GM21528 (cell line): ENCODE data around the gene SLC35F5.
A peak's percentile ranks its signal among the peaks of the same experiment; 100 is the strongest.
"Not testable (repeated sequence)": the region's sequence is repeated elsewhere in the genome, so short reads cannot be mapped to it uniquely, and the experiment has no call there.

Source experiments
- ATAC-seq: cut with Tn5 transposase; IDR thresholded peaks from one replicate; pipeline ENCODE4 v1.9.1; 2021; ENCODE audit warnings: mild to moderate bottlenecking, moderate library complexity; ENCODE audit not compliant: unreplicated experiment, low FRiP score

SLC35F5 gene

DNA sequence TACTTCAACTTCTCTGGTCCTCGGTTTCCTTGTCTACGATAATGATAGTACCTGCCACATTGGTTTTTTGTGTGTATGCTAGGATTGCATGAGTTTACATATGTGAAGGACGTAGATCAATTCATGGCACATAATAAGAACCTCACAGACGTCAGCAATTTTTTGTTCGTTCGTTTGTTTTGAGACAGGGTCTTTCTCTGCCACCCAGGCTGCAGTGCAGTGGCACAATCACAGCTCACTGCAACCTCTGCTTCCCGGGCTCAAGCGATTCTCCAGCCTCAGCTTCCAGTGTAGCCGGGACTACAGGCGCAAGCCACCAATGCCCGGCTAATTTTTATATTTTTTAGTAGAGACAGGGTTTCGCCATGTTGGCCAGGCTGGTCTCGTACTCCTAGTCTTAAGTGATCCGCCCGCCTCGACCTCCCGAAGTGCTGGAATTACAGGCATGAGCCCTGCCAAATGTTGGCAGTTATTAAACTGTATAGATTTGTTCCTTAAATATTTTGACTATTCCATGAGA, 756 bp upstream of the SLC35F5 start:
- ATAC-seq, result no peak

DNA sequence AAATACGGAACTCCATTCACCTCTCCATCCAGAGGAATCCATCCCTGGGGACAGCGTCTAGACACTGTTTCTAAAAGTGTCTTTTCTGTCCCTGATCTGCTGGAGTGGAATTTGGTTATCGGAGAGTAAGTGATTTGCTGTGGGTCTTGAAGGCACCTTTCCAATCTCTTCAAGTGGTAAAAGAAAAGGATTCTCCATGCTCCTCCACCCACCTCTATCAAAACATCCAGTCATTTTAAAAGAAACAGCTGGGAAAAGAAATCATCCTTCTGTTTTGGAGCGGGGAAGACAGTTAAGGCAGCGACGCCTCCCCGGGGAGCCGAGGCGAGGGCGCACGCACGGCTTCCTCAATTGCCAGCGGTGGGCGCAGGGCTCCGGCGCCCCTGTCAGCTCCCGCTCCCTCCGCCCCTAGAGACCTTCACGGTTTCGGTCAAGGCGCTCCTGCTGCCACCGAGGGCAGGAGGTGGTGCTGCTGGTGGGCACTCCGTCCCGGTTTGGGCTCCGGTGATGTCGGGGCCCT, 547 bp downstream of the SLC35F5 start:
- peak; percentile 54 for ATAC-seq

DNA sequence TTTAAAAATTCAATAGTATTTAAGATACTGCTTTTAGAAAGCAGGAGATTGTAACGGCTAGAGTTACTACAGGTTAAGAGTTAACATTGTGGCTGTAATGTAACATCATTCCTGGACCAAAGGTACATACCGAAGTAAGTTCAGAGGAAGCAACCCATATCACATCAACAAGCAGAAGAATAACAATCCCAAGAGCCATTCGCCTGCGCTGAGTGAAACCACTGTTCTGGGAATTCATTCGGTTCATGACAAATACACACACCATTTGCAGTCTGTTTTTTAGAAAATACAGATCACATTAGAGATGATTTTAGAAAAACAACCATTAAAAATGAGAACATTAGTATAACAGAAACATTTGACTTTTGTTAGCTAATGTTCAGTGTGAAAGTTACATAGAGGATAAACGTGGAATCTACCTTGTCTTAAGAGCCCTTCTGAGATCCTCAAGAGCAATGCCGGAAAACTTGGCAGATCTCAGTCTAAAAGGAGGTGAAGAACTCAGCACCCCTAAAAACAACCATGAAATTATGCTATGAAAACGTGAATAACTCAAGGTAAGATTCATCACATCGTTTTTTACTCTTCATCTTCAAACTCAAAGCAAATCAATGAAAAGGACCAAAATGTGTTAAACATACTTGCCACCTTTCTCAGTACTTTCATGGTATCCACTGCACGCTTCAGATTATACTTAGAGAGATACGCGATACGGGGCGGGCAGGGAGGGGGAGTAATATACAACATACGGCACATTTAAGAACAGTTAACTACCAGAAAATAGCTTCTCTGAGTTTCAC, 1.2 kb downstream of the SLC35F5 start:
- no peak for ATAC-seq

DNA sequence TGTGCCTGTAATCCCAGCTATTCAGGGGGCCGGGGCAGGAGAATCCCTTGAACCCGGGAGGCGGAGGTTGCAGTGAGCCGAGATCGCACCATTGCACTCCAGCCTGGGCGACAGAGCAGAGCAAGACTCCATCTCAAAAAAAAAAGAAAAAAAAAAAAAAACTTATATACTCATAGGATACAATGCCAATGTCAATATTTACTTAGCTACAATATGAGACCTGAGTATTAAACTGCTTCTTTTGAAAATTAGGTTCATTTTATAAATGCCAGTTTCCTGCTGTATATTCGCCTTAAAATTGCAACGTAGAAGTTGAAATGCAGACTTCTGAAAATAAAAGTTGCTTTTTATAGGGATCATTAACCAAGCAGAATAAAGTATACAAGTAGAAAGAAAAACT, 2.3 kb downstream of the SLC35F5 start:
- ATAC-seq, result no peak

DNA sequence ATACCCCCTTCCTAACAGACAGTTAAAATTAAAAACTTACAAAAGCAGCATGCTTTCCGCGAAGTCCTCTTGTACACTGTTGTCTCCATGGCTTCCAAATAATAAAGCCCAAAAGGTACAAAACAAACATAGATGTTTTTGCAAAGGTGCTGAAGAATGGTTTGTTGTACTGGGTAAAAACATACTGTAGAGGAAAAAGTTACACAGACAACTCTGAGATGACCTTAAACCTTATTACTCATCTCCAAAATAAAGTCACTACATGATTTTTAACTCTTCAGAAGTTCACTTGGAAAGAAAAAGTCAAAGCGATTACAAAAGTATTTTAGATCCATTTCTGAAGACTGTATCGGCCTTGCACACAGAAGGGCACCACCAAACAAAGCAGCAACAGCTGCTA, 6.1 kb downstream of the SLC35F5 start:
- no peak for ATAC-seq

DNA sequence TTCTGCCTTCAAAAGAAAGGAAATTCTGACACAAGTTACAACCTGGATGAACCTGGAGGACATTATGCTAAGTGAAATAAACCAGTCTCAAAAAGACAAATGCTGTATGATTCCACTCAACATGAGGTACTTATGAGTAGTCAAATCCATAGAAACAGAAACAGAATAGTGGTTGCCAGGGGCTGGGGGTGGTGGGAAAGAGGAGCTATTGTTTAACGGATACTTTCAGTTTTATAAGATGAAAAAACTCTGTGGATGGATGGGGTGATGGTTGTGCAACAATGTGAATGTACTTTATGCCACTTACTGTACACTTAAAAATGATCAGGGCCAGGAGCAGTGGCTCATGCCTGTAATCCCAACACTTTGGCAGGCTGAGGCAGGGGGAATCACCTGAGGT, 15.4 kb downstream of the SLC35F5 start:
- ATAC-seq, result no peak

DNA sequence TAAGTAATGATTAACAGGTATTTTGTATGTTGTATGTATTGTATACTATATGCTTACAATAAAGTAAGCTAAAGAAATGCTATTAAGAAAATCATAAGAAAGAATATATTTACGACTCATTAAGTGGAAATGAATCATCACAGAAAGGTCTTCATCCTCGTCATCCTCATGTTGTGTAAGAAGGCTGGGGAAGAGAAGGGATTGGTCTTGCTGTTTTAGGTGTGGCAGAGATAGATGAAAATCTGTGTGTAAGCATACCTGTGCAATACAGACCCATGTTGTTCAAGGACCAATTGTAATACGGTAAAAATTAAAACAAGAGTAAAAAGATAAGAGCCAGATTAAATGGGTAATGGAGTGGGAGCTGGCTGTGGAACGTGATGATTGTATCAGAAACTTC, 16.6 kb downstream of the SLC35F5 start:
- ATAC-seq, result no peak

DNA sequence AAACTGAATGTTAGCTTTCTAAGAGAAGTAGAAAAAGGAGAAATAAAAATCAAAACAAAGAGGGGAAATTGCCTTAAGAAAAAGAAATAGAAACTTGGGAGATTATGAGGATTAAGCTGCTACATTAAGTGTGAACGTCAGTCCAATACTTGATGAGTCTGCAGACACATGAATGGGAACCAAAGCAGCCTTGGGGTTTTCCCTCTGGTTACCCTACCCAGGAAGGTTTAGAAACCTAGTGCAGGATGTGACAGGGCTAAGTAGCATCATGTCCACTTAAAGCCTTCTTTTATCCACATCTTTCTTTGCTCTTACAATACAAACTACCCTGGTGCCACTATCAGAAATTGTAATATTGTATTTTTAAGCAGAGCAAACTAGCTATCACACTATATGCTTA, 22.3 kb downstream of the SLC35F5 start:
- peak; percentile 70 for ATAC-seq

DNA sequence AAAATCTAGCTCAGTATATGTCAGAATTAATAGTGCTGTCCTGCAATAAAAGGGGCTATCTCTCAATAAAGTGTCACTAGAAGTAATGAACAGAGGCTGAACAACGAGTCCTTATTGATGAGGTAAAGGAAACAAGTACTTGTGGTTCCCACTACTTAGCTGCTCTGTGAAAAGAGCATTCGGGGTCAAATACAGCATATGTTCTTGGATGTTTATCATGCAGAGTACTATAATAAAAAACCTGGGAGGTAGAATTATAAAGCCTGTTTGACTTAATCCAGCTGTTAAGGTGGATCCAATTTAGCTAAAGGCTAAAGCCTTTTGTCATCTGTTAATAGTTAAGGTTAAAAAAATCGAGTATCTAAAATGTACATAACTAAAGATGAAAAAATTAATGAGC, 32.4 kb downstream of the SLC35F5 start:
- no peak for ATAC-seq

DNA sequence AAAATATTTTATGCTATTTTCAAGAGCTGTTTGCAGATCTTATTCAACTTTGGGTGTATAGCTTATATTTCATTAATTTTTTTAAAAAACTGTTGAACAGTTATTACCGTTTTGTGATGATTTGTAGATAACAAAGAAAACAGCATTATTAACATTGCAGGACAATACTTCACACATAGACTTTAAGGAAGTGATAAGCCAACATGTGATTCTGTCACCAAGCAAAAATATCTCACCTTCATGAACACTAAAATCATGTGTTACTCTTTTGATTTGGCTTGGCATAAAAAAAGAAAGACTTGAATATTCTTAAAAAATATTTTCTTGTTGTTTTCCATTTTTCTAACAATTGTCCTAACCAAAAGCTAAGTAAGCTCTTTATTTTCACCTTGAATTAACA, 33.0 kb downstream of the SLC35F5 start:
- ATAC-seq, result no peak

DNA sequence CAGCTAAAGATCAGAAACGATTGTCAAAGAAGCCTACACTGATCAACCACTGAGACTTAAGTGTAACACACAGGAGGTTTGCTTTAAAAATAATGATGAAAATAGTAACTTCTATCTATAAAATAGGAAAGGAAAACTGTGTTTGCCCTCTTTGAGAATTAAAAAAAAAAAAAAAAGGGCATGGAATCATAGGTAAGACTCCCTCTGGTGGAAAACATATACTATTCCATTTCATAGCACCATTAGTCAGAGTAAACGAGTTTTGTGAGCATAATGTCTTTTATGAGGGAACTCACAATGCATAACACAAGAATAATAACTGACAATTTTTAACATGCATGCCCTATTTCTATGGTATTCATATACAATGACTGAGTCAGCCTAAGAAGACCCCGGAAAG, 36.3 kb downstream of the SLC35F5 start:
- no peak for ATAC-seq

DNA sequence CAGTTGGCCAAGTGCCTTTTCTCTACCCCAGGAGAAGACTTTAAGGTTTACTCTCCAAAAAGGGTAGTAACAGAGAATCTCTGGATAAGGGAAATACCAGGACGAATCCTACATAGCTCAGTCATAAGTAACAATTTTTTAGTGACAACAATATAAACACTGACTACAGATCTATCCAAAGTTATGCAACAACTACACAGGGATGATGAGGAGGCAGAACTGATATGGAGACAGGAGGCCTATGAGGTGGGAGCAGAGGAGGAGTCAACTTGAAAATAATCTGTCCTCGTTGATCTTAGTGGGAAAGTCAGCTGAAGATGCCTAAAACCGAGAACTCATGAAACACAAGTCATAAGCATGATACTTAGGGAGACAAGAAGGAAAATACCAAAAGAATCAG, 40.2 kb downstream of the SLC35F5 start:
- no peak for ATAC-seq

DNA sequence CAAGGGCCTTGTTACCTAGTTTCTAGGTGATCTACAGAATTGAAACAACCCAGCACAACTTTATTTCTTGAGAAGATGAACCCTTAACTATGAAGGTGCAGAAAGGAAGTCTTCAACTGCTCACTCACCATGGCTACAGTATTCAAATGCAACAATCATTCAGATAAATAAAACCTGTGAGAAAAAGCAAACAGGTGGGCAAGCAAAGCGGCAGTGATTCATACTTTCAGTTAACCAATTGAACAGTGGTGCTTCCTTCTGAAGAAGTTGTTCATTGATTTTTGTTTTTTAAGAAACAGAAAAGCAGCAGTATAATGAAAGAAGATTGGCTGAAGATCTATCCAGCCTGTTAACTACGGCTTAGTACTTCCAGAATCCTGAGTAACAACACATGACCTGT, 43.5 kb downstream of the SLC35F5 start:
- ATAC-seq, result no peak

DNA sequence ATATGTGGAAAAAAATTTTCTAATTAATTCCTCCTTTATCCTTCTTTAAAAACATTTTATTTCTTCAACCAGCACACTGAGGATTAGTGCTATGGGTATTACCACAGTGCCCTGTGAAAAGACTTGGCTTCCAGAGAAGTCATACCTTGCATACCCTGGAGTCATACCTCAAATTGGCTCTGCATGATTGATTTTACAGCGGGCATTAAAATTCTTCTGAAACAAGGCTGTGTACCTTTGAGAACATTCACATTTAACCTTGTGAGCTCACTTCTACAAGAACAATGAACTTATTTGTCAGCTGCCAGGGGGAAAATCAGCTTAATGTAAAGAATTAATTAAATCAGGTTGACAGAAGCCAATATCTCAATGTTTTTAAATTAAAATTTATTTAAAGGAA, 44.6 kb downstream of the SLC35F5 start:
- ATAC-seq, result no peak

DNA sequence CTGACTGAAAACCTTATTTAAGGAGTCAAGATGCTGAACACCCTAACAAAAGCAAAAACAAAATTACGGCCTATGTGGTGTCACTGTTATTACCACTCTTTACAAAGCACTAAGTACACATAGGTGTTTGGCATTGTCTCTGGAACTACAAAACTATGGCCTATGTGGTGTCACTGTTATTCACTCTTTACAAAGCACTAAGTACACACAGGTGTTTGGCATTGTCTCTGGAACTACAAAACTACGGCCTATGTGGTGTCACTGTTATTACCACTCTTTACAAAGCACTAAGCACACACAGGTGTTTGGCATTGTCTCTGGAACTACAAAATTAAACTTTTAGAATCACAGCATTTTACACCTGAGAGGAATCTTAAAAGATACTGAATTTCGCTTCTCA, 47.4 kb downstream of the SLC35F5 start:
- ATAC-seq, result no peak

DNA sequence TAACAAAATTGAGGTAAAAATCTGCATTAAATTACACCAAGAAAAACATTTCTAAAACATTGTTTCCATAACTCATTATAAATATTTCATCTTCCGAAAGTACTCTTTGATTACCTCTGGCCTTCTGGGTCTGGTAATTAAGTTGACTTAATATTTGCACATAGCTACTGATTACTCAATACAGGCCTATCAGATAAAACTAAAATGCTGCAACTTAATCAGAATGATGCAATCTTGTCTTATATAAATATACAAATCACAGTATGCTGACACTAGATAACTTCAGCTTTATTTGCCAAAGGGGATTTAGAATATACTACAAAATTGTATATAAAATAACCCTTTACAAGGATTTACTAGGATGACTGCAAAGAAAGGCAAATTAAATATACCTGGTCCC, 49.3 kb downstream of the SLC35F5 start:
- ATAC-seq, result no peak

DNA sequence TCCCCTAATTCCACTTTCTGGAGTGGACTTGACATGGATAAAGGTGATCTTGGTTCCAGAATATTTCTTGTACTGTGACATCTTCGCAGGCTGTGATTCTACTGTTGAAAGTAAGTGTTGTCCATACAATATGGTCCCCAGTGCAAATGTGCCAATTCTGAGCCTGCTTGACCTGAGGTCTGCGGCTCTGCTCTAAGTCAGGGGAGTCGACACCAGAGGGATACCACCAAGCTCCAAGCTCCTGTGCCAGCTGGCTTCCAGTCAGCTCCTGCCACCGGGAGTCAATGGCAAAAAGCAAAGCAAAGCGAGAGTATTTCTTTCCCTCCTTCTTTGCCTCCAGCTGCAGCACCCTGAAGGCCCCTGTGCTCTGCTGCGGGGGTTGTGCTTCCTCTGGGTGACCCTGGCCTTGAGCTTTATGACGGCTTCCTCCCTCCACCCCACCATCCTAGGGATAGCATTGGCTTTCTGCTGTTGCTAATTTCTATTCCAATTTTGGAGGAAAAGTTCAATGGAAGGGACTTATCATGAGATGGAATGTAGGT, 50.4 kb downstream of the SLC35F5 start:
- ATAC-seq, result no peak

DNA sequence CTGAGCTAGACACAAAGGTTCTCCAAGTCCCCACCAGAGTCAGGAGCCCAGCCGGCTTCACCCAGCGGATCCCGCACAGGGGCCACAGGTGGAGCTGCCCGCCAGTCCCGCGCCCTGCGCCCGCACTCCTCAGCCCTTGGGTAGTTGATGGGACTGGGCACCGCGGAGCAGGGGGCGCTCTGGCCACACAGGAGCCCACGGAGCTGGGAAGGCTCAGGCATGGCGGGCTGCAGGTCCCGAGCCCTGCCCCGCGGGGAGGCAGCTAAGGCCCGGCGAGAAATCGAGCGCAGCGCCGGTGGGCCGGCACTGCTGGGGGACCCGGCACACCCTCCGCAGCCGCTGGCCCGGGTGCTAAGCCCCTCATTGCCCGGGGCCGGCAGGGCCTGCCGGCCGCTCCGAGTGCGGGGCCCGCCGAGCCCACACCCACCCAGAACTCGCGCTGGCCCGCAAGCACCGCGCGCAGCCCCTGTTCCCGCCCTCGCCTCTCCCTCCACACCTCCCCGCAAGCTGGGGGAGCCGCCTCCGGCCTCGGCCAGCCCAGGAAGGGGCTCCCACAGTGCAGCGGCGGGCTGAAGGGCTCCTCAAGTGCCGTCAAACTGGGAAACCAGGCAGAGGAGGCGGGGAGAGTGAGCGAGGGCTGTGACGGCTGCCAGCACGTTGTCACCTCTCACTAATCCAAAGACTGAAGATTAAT, 52.0 kb downstream of the SLC35F5 start:
- not testable (repeated sequence) for ATAC-seq

DNA sequence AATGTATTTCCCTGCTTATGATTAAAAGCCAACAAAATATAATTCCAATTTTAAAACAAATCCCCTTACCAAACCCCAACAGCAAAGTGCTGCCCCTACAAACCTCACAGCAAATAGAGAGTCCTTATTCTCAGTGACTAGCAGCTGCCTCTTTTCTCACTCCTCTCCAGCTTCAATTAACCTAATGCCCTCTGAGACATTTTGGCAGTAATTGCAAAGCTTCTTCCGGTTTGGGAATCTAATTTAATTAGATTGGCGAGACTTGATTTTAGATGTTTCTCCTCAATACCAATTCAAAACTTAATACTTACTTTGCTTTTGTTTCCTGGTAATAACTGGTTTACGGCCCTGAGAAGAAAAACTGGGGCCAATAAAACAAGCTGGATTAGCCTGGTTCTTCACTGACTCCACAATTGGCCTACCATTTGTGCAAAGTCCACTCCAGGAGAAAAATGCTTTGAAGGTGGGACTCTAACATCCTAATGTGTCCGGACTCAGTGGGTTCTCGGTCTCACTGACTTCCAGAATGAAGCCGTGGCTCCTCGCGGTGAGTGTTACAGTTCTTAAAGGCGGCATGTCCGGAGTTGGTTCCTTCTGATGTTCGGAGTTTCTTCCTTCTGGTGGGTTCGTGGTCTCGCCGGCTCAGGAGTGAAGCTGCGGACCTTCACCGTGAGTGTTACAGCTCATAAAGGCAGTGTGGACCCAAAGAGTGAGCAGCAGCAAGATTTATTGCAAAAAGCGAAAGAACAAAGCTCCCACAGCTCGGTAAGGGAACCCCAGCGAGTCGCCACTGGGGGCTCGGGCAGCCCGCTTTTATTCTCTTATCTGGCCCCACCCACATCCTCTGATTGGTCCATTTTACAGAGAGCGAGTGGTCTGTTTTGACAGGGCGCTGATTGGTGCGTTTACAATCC, 52.8 kb downstream of the SLC35F5 start:
- ATAC-seq, result no peak

DNA sequence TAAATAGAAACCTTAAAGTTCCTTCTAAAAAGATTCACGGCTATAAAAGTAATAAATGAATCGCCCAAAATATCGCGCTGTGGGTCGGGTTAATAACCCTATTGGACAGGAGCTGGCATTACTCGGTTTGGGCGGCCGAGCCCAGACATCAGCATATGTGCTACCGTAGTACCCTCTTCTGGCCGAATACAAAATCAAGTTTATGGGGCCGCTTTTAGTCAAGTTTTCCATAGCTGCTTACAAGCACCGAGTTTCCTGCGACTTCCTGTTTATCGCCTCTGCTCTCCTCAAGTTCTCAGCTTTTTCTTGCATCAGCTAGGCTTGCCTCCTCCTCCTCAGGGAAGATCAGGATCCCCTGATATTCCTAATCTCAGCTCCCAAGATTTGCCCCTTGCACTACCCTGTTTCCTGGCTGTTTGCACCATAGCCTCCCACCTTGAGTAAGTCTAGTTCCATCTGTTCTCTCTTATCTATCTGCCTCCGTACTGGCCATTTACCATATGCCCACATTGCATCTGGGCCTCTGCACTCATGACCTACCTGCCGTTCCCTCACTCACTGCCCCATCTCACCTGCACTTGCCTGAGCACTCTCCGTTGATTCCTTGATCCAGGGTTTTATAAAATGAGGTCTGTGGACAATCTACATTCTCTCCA, 56.1 kb downstream of the SLC35F5 start:
- ATAC-seq, result peak; percentile 88
